ENCODE results near the gene TBC1D22A.

GRCh38 chr22:46869831-46870441 is 107.5 kb downstream of the TBC1D22A start:
- TF ChIP-seq, protein P1, sequence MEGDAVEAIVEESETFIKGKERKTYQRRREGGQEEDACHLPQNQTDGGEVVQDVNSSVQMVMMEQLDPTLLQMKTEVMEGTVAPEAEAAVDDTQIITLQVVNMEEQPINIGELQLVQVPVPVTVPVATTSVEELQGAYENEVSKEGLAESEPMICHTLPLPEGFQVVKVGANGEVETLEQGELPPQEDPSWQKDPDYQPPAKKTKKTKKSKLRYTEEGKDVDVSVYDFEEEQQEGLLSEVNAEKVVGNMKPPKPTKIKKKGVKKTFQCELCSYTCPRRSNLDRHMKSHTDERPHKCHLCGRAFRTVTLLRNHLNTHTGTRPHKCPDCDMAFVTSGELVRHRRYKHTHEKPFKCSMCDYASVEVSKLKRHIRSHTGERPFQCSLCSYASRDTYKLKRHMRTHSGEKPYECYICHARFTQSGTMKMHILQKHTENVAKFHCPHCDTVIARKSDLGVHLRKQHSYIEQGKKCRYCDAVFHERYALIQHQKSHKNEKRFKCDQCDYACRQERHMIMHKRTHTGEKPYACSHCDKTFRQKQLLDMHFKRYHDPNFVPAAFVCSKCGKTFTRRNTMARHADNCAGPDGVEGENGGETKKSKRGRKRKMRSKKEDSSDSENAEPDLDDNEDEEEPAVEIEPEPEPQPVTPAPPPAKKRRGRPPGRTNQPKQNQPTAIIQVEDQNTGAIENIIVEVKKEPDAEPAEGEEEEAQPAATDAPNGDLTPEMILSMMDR (IDR thresholded peaks at IDR 0.05 in 2 of 3, conservative IDR thresholded peaks at IDR 0.05 in 1 of 3; ENCODE audit: insufficient read depth in 2 of 3, low read depth in 1 of 3, low read length in 3 of 3) = no peak
- no peak for TF ChIP-seq HDAC2 (IDR thresholded peaks at IDR 0.05)

All from K562 (cell line).